CD4-positive, CD25-positive, alpha-beta regulatory T cell (primary cell): Measurements from ENCODE around the gene STIM1. TPM values are rescaled to one million over a fixed set of nuclear protein-coding genes. Genes with fewer than 3 reads are reported as not detected.

ENCODE experiments used
- ATAC-seq, 2 donors: fragments of 150-1000 bp; cut with Tn5 transposase; one replicate each; pipeline ENCODE4 v1.10.0; 2021; ENCODE audit warnings: low read depth in 2 of 2, moderate number of reproducible peaks in 2 of 2, moderate library complexity in 1 of 2
- DNase-seq, 3 donors: peaks; one replicate each; pipeline versions ENCODE4 v3.0.0 to v3.0.0-alpha.2; 2012 to 2022; ENCODE audit warnings: mixed read lengths in 1 of 3
- H3K27ac ChIP-seq: one replicate; pipeline ENCODE4 v1.7.0; 2013; ENCODE audit warnings: mild to moderate bottlenecking, low read length; ENCODE audit not compliant: insufficient read depth, poor library complexity, severe bottlenecking
- H3K27me3 ChIP-seq: one replicate; pipeline ENCODE4 v1.7.0; 2013; ENCODE audit warnings: low read length; ENCODE audit not compliant: control insufficient read depth, insufficient read depth
- H3K36me3 ChIP-seq: one replicate; pipeline ENCODE4 v1.7.0; 2013; ENCODE audit warnings: mild to moderate bottlenecking, low read length, moderate library complexity; ENCODE audit not compliant: control insufficient read depth, insufficient read depth
- H3K4me1 ChIP-seq: 2 replicates; pipeline ENCODE4 v1.7.0; 2013; ENCODE audit warnings: mild to moderate bottlenecking, low read length; ENCODE audit not compliant: insufficient read depth, control insufficient read depth, poor library complexity, severe bottlenecking
- H3K4me3 ChIP-seq: one replicate; pipeline ENCODE4 v1.7.0; 2013; ENCODE audit warnings: low read depth, mild to moderate bottlenecking, low read length, moderate library complexity
- H3K9me3 ChIP-seq, 2 experiments: 1 replicate in 1 of 2; 2 replicates in 1 of 2; pipeline ENCODE4 v1.7.0; 2013; ENCODE audit warnings: low read length in 2 of 2, mild to moderate bottlenecking in 1 of 2, moderate library complexity in 1 of 2; ENCODE audit not compliant: control insufficient read depth in 2 of 2
- H3K27ac Mint-ChIP-seq, 3 donors: one replicate each; pipeline ENCODE4 v1.8.0; 2020 to 2022; ENCODE audit warnings: mild to moderate bottlenecking in 3 of 3, mixed read lengths in 3 of 3, moderate library complexity in 2 of 3
- H3K27me3 Mint-ChIP-seq: one replicate; pipeline ENCODE4 v1.8.0; 2022; ENCODE audit warnings: mild to moderate bottlenecking, mixed read lengths
- H3K36me3 Mint-ChIP-seq: one replicate; pipeline ENCODE4 v1.8.0; 2020; ENCODE audit warnings: mixed read lengths
- H3K4me1 Mint-ChIP-seq, 4 donors: one replicate each; pipeline ENCODE4 v1.8.0; 2020 to 2022; ENCODE audit warnings: mixed read lengths in 4 of 4, mild to moderate bottlenecking in 1 of 4
- H3K4me3 Mint-ChIP-seq, 4 donors: one replicate each; pipeline ENCODE4 v1.8.0; 2020 to 2022; ENCODE audit warnings: mild to moderate bottlenecking in 4 of 4, mixed read lengths in 4 of 4, moderate library complexity in 3 of 4
- H3K9me3 Mint-ChIP-seq, 7 donors: one replicate each; pipeline ENCODE4 v1.8.0; 2020 to 2022; ENCODE audit warnings: mixed read lengths in 7 of 7, mild to moderate bottlenecking in 3 of 7, moderate library complexity in 2 of 7
- polyA plus RNA-seq, 4 donors: library from polyadenylated mRNA; unstranded; fragments of 300-500 nt; fragmentation: Illumina TruSeq; gene quantifications; one replicate each; pipeline ENCODE4 v1.2.3, GENCODE V29; 2021
- total RNA-seq: library from RNA; stranded (reverse); gene quantifications from one replicate; pipeline ENCODE4 v1.2.3, GENCODE V29; 2022

STIM1 gene
- total and polyA plus RNA-seq, 5 donors from 2014 or later = 25.7 to 134 (median 29.8) TPM

DNA sequence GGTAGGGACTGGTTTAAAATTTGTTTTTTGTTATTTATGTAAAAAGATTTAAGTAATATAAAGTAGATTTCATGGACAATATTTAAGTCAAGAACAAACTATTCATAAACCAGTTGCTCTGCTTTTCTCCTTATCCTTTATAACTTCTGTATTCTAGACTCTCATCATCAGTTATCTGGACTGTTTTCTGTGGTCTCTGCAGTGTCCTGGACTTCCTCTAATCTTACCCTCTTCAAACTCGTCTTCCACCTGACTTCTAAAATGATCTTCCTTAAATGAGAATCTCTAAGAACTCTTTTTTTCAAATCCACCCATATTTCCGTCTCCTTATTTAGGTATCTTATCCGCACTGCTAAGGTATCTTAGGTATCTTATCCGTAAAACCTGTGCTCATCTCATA is 247.2 kb downstream of the STIM1 start:
- no peak for ATAC-seq
- Mint-ChIP-seq H3K36me3 (peaks cover 37% of the 10 kb centered on the region), H3K4me3 (peak overlapping the region in 2 of 4 donors; percentile 1 to 16), H3K4me1 (peaks cover 35 to 54% (median 46%) of the 10 kb centered on the region in 4 donors), H3K9me3 (no peaks in the 10 kb centered on the region), H3K27me3 (no peaks in the 10 kb centered on the region), H3K27ac (peak overlapping the region in 1 of 3 donors; percentile 6)
- no peak for DNase-seq
- peaks cover 17% of the 10 kb centered on the region for H3K4me1 ChIP-seq
- no peak overlapping the region for H3K27ac ChIP-seq
- no peaks in the 10 kb centered on the region for H3K9me3 ChIP-seq
- peaks cover 45% of the 10 kb centered on the region for H3K36me3 ChIP-seq
- no peak overlapping the region for H3K4me3 ChIP-seq
- no peaks in the 10 kb centered on the region for H3K27me3 ChIP-seq

DNA sequence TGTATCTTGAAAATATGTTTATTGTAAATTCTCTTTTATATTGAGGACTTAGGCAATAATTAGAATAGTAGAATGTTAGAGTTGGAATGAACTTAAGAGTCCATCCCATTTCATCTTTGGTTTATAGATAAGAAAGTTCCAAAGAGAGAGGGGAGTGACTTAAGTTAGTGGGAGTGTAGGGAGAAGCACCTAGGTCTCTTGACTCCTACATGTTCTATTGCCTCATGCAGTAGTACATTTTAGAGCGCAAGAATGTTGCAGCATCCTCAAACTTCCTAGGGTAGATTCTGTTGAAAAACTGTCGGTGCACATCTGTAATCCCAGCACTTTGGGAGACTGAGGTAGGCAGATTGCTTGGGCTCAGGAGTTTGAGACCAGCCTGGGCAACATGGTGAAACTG is 247.8 kb downstream of the STIM1 start:
- H3K9me3 Mint-ChIP-seq = no peaks in the 10 kb centered on the region
- H3K27me3 Mint-ChIP-seq = no peaks in the 10 kb centered on the region
- no peak overlapping the region for H3K27ac ChIP-seq
- no peak overlapping the region for H3K4me3 ChIP-seq
- peaks cover 34 to 53% (median 45%) of the 10 kb centered on the region in 4 donors for H3K4me1 Mint-ChIP-seq
- peaks cover 15% of the 10 kb centered on the region for H3K4me1 ChIP-seq
- H3K4me3 Mint-ChIP-seq = peak overlapping the region in 1 of 4 donors; percentile 16
- peak overlapping the region in 1 of 3 donors; percentile 6 for H3K27ac Mint-ChIP-seq
- peaks cover 50% of the 10 kb centered on the region for H3K36me3 ChIP-seq
- ATAC-seq = no peak
- no peaks in the 10 kb centered on the region for H3K27me3 ChIP-seq
- no peak for DNase-seq
- peaks cover 41% of the 10 kb centered on the region for H3K36me3 Mint-ChIP-seq
- no peaks in the 10 kb centered on the region for H3K9me3 ChIP-seq

- Histone ChIP-seq H3K9me3 (no peaks in the 10 kb centered on the region), H3K27ac (no peak overlapping the region), H3K36me3 (peaks cover 73% of the 10 kb centered on the region), H3K27me3 (no peaks in the 10 kb centered on the region), H3K4me3 (no peak overlapping the region), H3K4me1 (peaks cover 3% of the 10 kb centered on the region)
- Mint-ChIP-seq H3K4me1 (peaks cover 15 to 29% (median 25%) of the 10 kb centered on the region in 4 donors), H3K27ac (no peak overlapping the region), H3K4me3 (no peak overlapping the region), H3K9me3 (no peaks in the 10 kb centered on the region), H3K36me3 (peaks cover 43% of the 10 kb centered on the region), H3K27me3 (no peaks in the 10 kb centered on the region)
- DNase-seq (no peak), ATAC-seq (no peak)
Measured at GRCh38 chr11:4105916-4106315, 250.5 kb downstream of the STIM1 start.

GRCh38 chr11:4111834-4112233 is 256.4 kb downstream of the STIM1 start:
- ATAC-seq = no peak

GRCh38 chr11:4115128-4115527 is 259.7 kb downstream of the STIM1 start:
- ATAC-seq = no peak
- Mint-ChIP-seq H3K4me3 (no peak overlapping the region), H3K27ac (peak overlapping the region in 2 of 3 donors; percentile 14 to 73), H3K9me3 (no peaks in the 10 kb centered on the region), H3K36me3 (peaks cover 50% of the 10 kb centered on the region), H3K4me1 (peaks cover 3 to 20% (median 14%) of the 10 kb centered on the region in 4 donors), H3K27me3 (no peaks in the 10 kb centered on the region)
- no peaks in the 10 kb centered on the region for H3K27me3 ChIP-seq
- H3K4me3 ChIP-seq = no peak overlapping the region
- H3K27ac ChIP-seq = no peak overlapping the region
- H3K4me1 ChIP-seq = no peaks in the 10 kb centered on the region
- no peak for DNase-seq
- peaks cover 81% of the 10 kb centered on the region for H3K36me3 ChIP-seq
- no peaks in the 10 kb centered on the region for H3K9me3 ChIP-seq

More at GRCh38 chr11:4111834-4112233, 256.4 kb downstream of the STIM1 start:
- Histone ChIP-seq H3K27ac (no peak overlapping the region), H3K27me3 (no peaks in the 10 kb centered on the region), H3K4me3 (no peak overlapping the region), H3K9me3 (no peaks in the 10 kb centered on the region), H3K36me3 (peaks cover 86% of the 10 kb centered on the region), H3K4me1 (no peaks in the 10 kb centered on the region)
- DNase-seq = no peak
- Mint-ChIP-seq H3K9me3 (no peaks in the 10 kb centered on the region), H3K27me3 (no peaks in the 10 kb centered on the region), H3K27ac (no peak overlapping the region), H3K36me3 (peaks cover 53% of the 10 kb centered on the region), H3K4me3 (no peak overlapping the region), H3K4me1 (peaks cover 0 to 14% (median 4%) of the 10 kb centered on the region in 4 donors)

DNA sequence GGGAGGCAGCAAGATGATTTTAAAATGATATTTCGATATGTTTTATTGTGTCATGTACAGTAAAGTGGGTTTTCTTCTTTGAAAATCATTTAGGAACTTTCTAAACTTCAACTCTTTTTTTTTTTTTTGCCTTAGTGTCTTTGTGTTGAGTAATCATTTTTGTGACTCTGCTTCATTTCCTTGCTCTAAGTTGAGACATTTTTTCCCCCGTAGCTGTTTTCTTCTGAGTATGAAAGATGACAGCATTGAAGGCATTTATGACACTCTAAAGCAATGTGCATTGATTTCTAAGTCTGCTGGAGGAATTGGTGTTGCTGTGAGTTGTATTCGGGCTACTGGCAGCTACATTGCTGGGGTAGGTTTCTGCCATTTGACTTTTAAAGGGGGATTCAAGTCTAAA is 262.6 kb downstream of the STIM1 start:
- Mint-ChIP-seq H3K4me3 (no peak overlapping the region), H3K9me3 (peaks cover 0 to 1% (median 0%) of the 10 kb centered on the region in 7 donors), H3K27ac (peak overlapping the region in 2 of 3 donors; percentile 42 to 44), H3K36me3 (peaks cover 54% of the 10 kb centered on the region), H3K4me1 (peaks cover 3 to 25% (median 13%) of the 10 kb centered on the region in 4 donors), H3K27me3 (no peaks in the 10 kb centered on the region)
- Histone ChIP-seq H3K27me3 (no peaks in the 10 kb centered on the region), H3K4me1 (no peaks in the 10 kb centered on the region), H3K4me3 (no peak overlapping the region), H3K9me3 (no peaks in the 10 kb centered on the region), H3K36me3 (peaks cover 80% of the 10 kb centered on the region), H3K27ac (no peak overlapping the region)
- no peak for ATAC-seq
- no peak for DNase-seq

GRCh38 chr11:4123218-4123617 is 267.8 kb downstream of the STIM1 start:
- H3K4me3 ChIP-seq = no peak overlapping the region
- no peak for DNase-seq
- H3K4me1 Mint-ChIP-seq = peaks cover 4 to 16% (median 7%) of the 10 kb centered on the region in 4 donors
- H3K36me3 ChIP-seq = peaks cover 94% of the 10 kb centered on the region
- H3K9me3 Mint-ChIP-seq = peaks cover 0 to 1% (median 0%) of the 10 kb centered on the region in 7 donors
- no peaks in the 10 kb centered on the region for H3K9me3 ChIP-seq
- no peaks in the 10 kb centered on the region for H3K4me1 ChIP-seq
- ATAC-seq = no peak
- H3K27ac ChIP-seq = no peak overlapping the region
- H3K27ac Mint-ChIP-seq = no peak overlapping the region
- no peaks in the 10 kb centered on the region for H3K27me3 Mint-ChIP-seq
- H3K36me3 Mint-ChIP-seq = peaks cover 70% of the 10 kb centered on the region
- H3K27me3 ChIP-seq = no peaks in the 10 kb centered on the region
- no peak overlapping the region for H3K4me3 Mint-ChIP-seq

GRCh38 chr11:4125141-4125540 is 269.7 kb downstream of the STIM1 start:
- H3K4me1 ChIP-seq = no peaks in the 10 kb centered on the region
- no peak overlapping the region for H3K27ac ChIP-seq
- no peaks in the 10 kb centered on the region for H3K27me3 ChIP-seq
- Mint-ChIP-seq H3K4me3 (no peak overlapping the region), H3K27me3 (no peaks in the 10 kb centered on the region), H3K27ac (no peak overlapping the region), H3K36me3 (peaks cover 66% of the 10 kb centered on the region), H3K4me1 (peaks cover under 1 to 6% (median 4%) of the 10 kb centered on the region in 4 donors), H3K9me3 (peaks cover 0 to 1% (median 0%) of the 10 kb centered on the region in 7 donors)
- peaks cover 84% of the 10 kb centered on the region for H3K36me3 ChIP-seq
- no peak for ATAC-seq
- no peak for DNase-seq
- no peak overlapping the region for H3K4me3 ChIP-seq
- no peaks in the 10 kb centered on the region for H3K9me3 ChIP-seq
